Activated CD4-positive, CD25-positive, alpha-beta regulatory T cell treated with anti-CD3 and anti-CD28 coated beads, Interleukin-2, amount 50 U/mL, for 16 hours (primary cell): ENCODE measurements around the gene FFAR2.

ENCODE experiments used
- DNase-seq: peaks from one replicate; pipeline ENCODE4 v3.0.0-alpha.2; 2020; ENCODE audit warnings: low read depth, low spot score

The FFAR2 gene

GRCh38 chr19:35486268-35486708 lies 38.2 kb downstream of the FFAR2 start:
- DNase-seq, result no peak

DNA sequence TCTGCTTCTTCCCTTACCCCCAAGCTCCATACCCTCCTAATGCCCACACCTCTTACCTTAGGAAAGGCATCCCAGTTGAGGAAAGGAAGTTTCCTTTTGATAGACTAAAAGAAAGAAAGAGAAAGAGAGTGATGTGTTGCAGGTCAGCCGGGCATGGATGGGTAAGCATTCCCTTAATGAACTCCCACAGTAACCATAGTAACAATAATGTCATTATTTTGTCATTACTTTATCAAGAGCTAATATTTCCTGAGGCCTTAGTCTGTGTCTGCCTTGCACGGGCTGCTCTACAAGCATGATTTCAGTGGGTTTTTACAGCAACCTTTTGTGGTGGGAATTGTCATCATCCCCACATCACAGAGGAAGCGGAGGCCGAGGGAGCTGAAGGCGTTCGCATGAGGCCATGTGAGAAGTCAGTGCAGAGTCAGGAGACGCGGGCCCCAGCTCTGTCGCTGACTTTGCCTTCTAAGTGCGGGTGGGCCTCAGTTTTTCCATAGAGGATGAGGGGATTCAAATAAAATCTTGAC lies 39.7 kb downstream of the FFAR2 start:
- DNase-seq, result no peak

- DNase-seq, result no peak
Measured at GRCh38 chr19:35488677-35489076, 40.6 kb downstream of the FFAR2 start.

- no peak for DNase-seq
Measured at GRCh38 chr19:35490364-35490763, 42.3 kb downstream of the FFAR2 start, which contains the start of gene KRTDAP. Gene KRTDAP, minus strand, starts transcription at chr19:35490464. Its CDS starts 22 bp downstream, at chr19:35490442.

DNA sequence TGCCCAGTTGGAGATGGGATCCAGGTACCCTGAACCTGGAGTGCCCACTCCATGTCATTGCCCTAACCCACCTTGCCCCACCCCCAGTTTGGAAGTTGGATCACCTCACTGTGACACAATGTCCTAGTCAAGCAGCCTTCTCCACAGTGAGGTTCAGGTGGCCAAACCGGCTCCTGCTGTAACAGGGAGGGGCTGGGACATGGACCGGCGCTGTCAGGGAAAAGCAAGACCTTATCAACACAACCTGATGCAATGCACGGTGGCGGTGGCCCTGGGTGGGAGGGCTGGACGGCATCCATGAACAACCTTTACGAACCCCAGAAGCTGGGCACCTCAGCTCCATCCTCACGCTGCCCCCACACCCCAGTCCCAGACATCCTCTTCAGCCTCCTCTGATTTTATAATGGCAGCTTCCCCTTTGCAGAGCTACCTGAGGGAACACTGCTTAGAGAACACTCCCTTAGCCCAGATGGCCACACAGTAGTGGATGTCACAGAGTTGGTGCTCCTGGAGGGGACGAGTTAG lies 43.8 kb downstream of the FFAR2 start:
- no peak for DNase-seq

DNA sequence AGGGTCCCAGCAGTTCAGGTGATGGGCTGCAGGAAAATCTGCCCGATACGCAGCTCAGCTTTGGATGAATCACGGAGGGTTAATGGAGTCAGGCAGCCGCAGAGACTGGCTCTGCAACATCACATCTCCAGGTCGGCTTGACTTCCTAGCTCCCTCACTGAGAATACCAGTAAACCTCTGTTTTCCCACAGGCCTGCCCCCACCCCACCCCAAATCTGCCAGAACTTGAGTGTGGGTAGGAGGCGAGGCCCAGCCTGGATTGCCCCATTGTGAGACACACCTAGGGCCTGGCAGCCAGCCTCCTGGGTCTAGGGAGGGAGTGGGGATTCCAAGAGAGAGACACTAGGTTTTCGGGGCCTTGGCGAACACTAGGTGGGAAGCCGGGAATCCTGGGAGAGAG lies 45.9 kb downstream of the FFAR2 start:
- DNase-seq, result no peak

GRCh38 chr19:35495107-35496064 lies 47.3 kb downstream of the FFAR2 start:
- DNase-seq, result peak; percentile 52

DNA sequence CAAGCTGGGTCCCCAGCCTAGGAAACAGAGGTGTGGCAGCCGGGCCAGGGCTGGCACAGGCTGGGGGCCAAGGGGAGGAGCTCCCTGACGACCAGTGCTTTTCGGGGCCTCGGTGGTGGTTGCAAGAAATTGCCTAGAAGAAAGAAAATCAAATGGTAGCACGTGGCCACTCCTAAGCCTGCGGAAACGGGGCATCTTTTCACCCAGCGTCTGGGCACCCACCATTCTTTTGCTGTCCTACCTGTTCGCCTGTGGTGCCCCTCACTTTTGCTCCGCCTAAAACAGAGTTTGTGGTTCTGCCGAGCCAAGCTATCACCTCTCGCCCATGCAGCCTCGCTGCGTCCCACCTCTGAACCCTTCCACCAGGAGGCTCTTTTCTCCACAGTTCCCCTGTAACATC lies 49.3 kb downstream of the FFAR2 start:
- DNase-seq, result no peak

- DNase-seq, result no peak
Measured at GRCh38 chr19:35498220-35498619, 50.2 kb downstream of the FFAR2 start.

DNA sequence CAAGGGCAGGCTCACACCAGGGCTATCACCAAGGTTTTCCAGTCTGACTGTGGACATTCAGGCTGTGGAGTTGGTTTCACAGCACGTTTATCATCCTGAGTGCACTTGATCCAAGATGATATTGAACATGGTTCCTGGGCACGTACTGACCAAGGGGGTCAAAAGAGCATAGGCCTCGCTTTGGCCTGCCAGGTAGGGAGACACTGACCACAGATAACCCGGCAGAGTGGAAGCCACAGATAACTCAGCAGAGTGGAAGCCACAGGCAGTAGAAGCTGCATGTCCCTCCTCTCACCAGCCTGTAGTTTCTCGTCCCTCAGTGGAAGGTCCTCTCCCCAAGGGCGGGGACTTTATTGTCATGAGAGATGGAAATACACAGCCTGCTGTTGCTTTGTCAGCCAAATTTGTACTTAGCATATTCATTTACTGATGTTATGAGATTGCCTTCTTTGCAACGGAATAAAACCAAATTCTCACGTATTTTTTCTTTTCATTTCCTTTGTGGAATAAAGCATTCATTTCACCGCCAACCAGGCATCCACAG lies 51.0 kb downstream of the FFAR2 start:
- no peak for DNase-seq

GRCh38 chr19:35500611-35501010 lies 52.6 kb downstream of the FFAR2 start:
- DNase-seq, result no peak
